ENCODE results near the gene PPP3CA. TPM values are rescaled to one million over a fixed set of nuclear protein-coding genes. Genes with fewer than 3 reads are reported as not detected.
A peak's percentile ranks its signal among the peaks of the same experiment; 100 is the strongest.
"Not testable (repeated sequence)": the region's sequence is repeated elsewhere in the genome, so short reads cannot be mapped to it uniquely, and the experiment has no call there.

Gene PPP3CA
- total RNA-seq, 1 experiment from 2014 or later, result 15.5 TPM

- no peak overlapping the region for H3K9ac ChIP-seq (ENCODE audit: low read length)
- ChIA-PET CTCF (no interaction called here), POLR2A (ENCODE audit: unreplicated experiment) (no interaction called here)
- H2AFZ ChIP-seq (ENCODE audit: low read length), result no peak overlapping the region
- H3K9me3 ChIP-seq (ENCODE audit: low read length), result no peaks in the 10 kb centered on the region
- TF ChIP-seq EZH2phosphoT487 (IDR thresholded peaks at IDR 0.05; ENCODE audit: borderline replicate concordance, low read length) (no peak), EZH2 (IDR thresholded peaks at IDR 0.05; ENCODE audit: low read length, unreplicated experiment) (no peak), CTCF (conservative IDR thresholded peaks at IDR 0.05; ENCODE audit: low read depth, low read length) (no peak)
- no peak for ATAC-seq
- H3K79me2 ChIP-seq (ENCODE audit: low read length), result peaks cover 27% of the 10 kb centered on the region
- no peaks in the 10 kb centered on the region; the same call in 1 of the 2 replicates for H4K20me1 ChIP-seq (ENCODE audit: low read length)
- no peaks in the 10 kb centered on the region for H3K9me2 ChIP-seq (replicated peaks; ENCODE audit: low read length)
- no TSS peak for BruUV-seq (replicated peaks)
- no peaks in the 10 kb centered on the region for H3K27me3 ChIP-seq (ENCODE audit: low read length)
- intact Hi-C loops (cut with micrococcal nuclease), result no loop called here
- no peak overlapping the region; the same call in 1 of the 2 replicates for H3K4me2 ChIP-seq (ENCODE audit: low read length)
- H3K4me1 ChIP-seq (ENCODE audit: insufficient read depth, low read length), result peaks cover 7% of the 10 kb centered on the region
- DNase-seq, result peak; percentile 24
- no peaks in the 10 kb centered on the region for H3K36me3 ChIP-seq (ENCODE audit: low read depth, low read length)
- H3F3A ChIP-seq (ENCODE audit: low read length, unreplicated experiment), result no peaks in the 10 kb centered on the region
- H3K27ac ChIP-seq (ENCODE audit: low read length), result no peak overlapping the region
- no peak overlapping the region for H3K4me3 ChIP-seq (ENCODE audit: low read length)
These were observed 108.6 kb downstream of the PPP3CA start for GRCh38 chr4:101238706-101239105.

GRCh38 chr4:101237773-101238172 is 109.6 kb downstream of the PPP3CA start:
- Histone ChIP-seq H3K27me3 (ENCODE audit: low read length) (no peaks in the 10 kb centered on the region), H4K20me1 (ENCODE audit: low read length) (no peaks in the 10 kb centered on the region; the same call in 1 of the 2 replicates), H3K79me2 (ENCODE audit: low read length) (peaks cover 30% of the 10 kb centered on the region), H3K4me1 (ENCODE audit: insufficient read depth, low read length) (peaks cover 7% of the 10 kb centered on the region), H3K27ac (ENCODE audit: low read length) (no peak overlapping the region), H3K4me3 (ENCODE audit: low read length) (no peak overlapping the region), H2AFZ (ENCODE audit: low read length) (no peak overlapping the region), H3K9me3 (ENCODE audit: low read length) (no peaks in the 10 kb centered on the region), H3F3A (ENCODE audit: low read length, unreplicated experiment) (no peaks in the 10 kb centered on the region), H3K36me3 (ENCODE audit: low read depth, low read length) (no peaks in the 10 kb centered on the region), H3K9me2 (replicated peaks; ENCODE audit: low read length) (no peaks in the 10 kb centered on the region), H3K9ac (ENCODE audit: low read length) (no peak overlapping the region), H3K4me2 (ENCODE audit: low read length) (no peak overlapping the region)
- intact Hi-C loops (cut with micrococcal nuclease), result no loop called here
- CTCF ChIA-PET, result no interaction called here
- no peak for TF ChIP-seq EZH2phosphoT487 (IDR thresholded peaks at IDR 0.05; ENCODE audit: borderline replicate concordance, low read length)
- no peak for TF ChIP-seq CTCF (conservative IDR thresholded peaks at IDR 0.05; ENCODE audit: low read depth, low read length)
- no peak for TF ChIP-seq EZH2 (IDR thresholded peaks at IDR 0.05; ENCODE audit: low read length, unreplicated experiment)
- DNase-seq, result no peak
- no peak for ATAC-seq
- BruUV-seq (replicated peaks), result no TSS peak
- POLR2A ChIA-PET (ENCODE audit: unreplicated experiment), result no interaction called here

- peaks cover 30% of the 10 kb centered on the region for H3K79me2 ChIP-seq (ENCODE audit: low read length)
- TF ChIP-seq EZH2 (IDR thresholded peaks at IDR 0.05; ENCODE audit: low read length, unreplicated experiment), result no peak
- no peak for TF ChIP-seq EZH2phosphoT487 (IDR thresholded peaks at IDR 0.05; ENCODE audit: borderline replicate concordance, low read length)
- no peak for TF ChIP-seq CTCF (conservative IDR thresholded peaks at IDR 0.05; ENCODE audit: low read depth, low read length)
- no peak overlapping the region for H2AFZ ChIP-seq (ENCODE audit: low read length)
- no peaks in the 10 kb centered on the region for H3K9me3 ChIP-seq (ENCODE audit: low read length)
- intact Hi-C loops (cut with micrococcal nuclease), result no loop called here
- H3K4me1 ChIP-seq (ENCODE audit: insufficient read depth, low read length), result peaks cover 12% of the 10 kb centered on the region
- no TSS peak for BruUV-seq (replicated peaks)
- no peak overlapping the region for H3K9ac ChIP-seq (ENCODE audit: low read length)
- no peak overlapping the region for H3K27ac ChIP-seq (ENCODE audit: low read length)
- no peaks in the 10 kb centered on the region for H3K36me3 ChIP-seq (ENCODE audit: low read depth, low read length)
- POLR2A ChIA-PET (ENCODE audit: unreplicated experiment), result no interaction called here
- no peaks in the 10 kb centered on the region for H3K9me2 ChIP-seq (replicated peaks; ENCODE audit: low read length)
- no peak overlapping the region for H3K4me3 ChIP-seq (ENCODE audit: low read length)
- no peaks in the 10 kb centered on the region; the same call in 1 of the 2 replicates for H4K20me1 ChIP-seq (ENCODE audit: low read length)
- no peaks in the 10 kb centered on the region for H3F3A ChIP-seq (ENCODE audit: low read length, unreplicated experiment)
- DNase-seq (no peak), ATAC-seq (no peak)
- CTCF ChIA-PET, result no interaction called here
- H3K4me2 ChIP-seq (ENCODE audit: low read length), result no peak overlapping the region
- no peaks in the 10 kb centered on the region for H3K27me3 ChIP-seq (ENCODE audit: low read length)
These were observed 111.2 kb downstream of the PPP3CA start for GRCh38 chr4:101236097-101236496.

- POLR2A ChIA-PET (ENCODE audit: unreplicated experiment); H3K9me2 ChIP-seq (replicated peaks; ENCODE audit: low read length); H3K27me3 ChIP-seq (ENCODE audit: low read length); ATAC-seq; CTCF ChIA-PET; H3F3A ChIP-seq (ENCODE audit: low read length, unreplicated experiment); H3K9me3 ChIP-seq (ENCODE audit: low read length); H3K36me3 ChIP-seq (ENCODE audit: low read depth, low read length); H3K4me3 ChIP-seq (ENCODE audit: low read length); intact Hi-C loops (cut with micrococcal nuclease); H2AFZ ChIP-seq (ENCODE audit: low read length); H4K20me1 ChIP-seq (ENCODE audit: low read length); H3K9ac ChIP-seq (ENCODE audit: low read length); H3K27ac ChIP-seq (ENCODE audit: low read length); DNase-seq; BruUV-seq (replicated peaks); H3K4me2 ChIP-seq (ENCODE audit: low read length): not testable (repeated sequence)
- Histone ChIP-seq H3K4me1 (ENCODE audit: insufficient read depth, low read length) (peaks cover 18% of the 10 kb centered on the region), H3K79me2 (ENCODE audit: low read length) (peaks cover 40% of the 10 kb centered on the region)
These were observed 113.2 kb downstream of the PPP3CA start for GRCh38 chr4:101234141-101234540.
